GM10248 (cell line): ENCODE measurements around the gene ABCG1.

Source experiments
- CTCF ChIA-PET: fragments of 300-600 bp; sonication (Branson Sonifier 250); formaldehyde crosslinking; extraction: SDS; loops from one replicate; lab custom pipeline; 2021; ENCODE audit warnings: antibody characterized with exemption; lab: Yijun Ruan, JAX
- POLR2A ChIA-PET: fragments of 350-650 bp; sonication (Branson Sonifier 250); formaldehyde crosslinking; extraction: SDS; loops from one replicate; lab custom pipeline; 2020; ENCODE audit warnings: antibody characterized with exemption; lab: Yijun Ruan, JAX
- DNase-seq: peaks from one replicate; pipeline ENCODE4 v3.0.0; 2012; ENCODE audit errors: extremely low spot score
- CTCF ChIP-seq: IDR thresholded peaks from 2 replicates; pipeline ENCODE4 v1.5.1; 2012; ENCODE audit warnings: mild to moderate bottlenecking, low read depth; ENCODE audit errors: extremely low read depth, missing control alignments, control extremely low read depth

The ABCG1 gene

GRCh38 chr21:42198929-42199867 is 19.7 kb upstream of the ABCG1 start:
- ChIA-PET CTCF (interaction anchor here (1.1 kb wide), 2 partner anchors 39 to 57 kb away, joined by 3 to 5 read pairs; no protein-coding TSS in a partner anchor), POLR2A (no interaction called here)
- no peak for DNase-seq
- no peak for TF ChIP-seq CTCF

GRCh38 chr21:42199868-42200463 is 19.0 kb upstream of the ABCG1 start:
- POLR2A ChIA-PET: no interaction called here
- no peak for TF ChIP-seq CTCF
- CTCF ChIA-PET: interaction anchor here (1.8 kb wide), 1 partner anchor 59 kb away, joined by 9 read pairs; no protein-coding TSS in a partner anchor
- no peak for DNase-seq

- DNase-seq: no peak
- ChIA-PET POLR2A (no interaction called here), CTCF (interaction anchor here (1.0 to 1.8 kb wide), 6 partner anchors 10 to 58 kb away, joined by 3 to 9 read pairs (median 4); no protein-coding TSS in a partner anchor)
- TF ChIP-seq CTCF: no peak
Measured at GRCh38 chr21:42200906-42201614, 17.9 kb upstream of the ABCG1 start.

- no peak for TF ChIP-seq CTCF
- POLR2A ChIA-PET: no interaction called here
Measured at GRCh38 chr21:42201615-42202161, 17.3 kb upstream of the ABCG1 start.

GRCh38 chr21:42202321-42202720 is 16.6 kb upstream of the ABCG1 start:
- DNase-seq: no peak
- CTCF ChIA-PET: no interaction called here
- no peak for TF ChIP-seq CTCF
- POLR2A ChIA-PET: no interaction called here

More at GRCh38 chr21:42201615-42202161, 17.3 kb upstream of the ABCG1 start:
- CTCF ChIA-PET: interaction anchor here (1.0 to 1.8 kb wide), 6 partner anchors 9 to 57 kb away, joined by 3 to 9 read pairs (median 4); no protein-coding TSS in a partner anchor
- DNase-seq: no peak

GRCh38 chr21:42203321-42203720 is 15.6 kb upstream of the ABCG1 start:
- POLR2A ChIA-PET: no interaction called here
- no peak for DNase-seq
- CTCF ChIA-PET: no interaction called here
- no peak for TF ChIP-seq CTCF
